Measurements from ENCODE around the gene SHISA5.

DNA sequence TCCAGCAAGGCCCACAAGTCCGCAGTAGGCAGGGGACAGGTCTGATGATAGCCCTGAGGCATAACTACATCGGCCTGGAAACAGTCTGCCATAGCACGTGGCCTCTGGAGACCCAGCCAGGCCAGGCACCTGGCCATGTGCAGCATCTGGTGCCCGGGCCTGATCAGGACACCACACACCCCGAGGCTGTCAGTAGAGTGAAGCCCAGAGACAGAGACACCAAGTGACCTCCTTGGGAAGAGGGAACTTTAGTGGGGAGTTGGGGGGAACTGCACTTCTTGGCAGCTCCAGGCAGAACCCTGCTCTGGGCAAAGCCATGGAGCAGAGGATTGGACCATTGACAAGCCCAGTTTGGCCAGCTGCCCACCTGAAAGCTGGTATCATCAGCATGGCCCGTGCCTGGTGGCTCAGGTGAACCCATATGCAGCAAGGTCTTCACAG is 1.2 kb downstream of the SHISA5 start:
- TF ChIP-seq GATA3 (IDR thresholded peaks at IDR 0.05; ENCODE audit: low read depth, low read length), result no peak
- no peak for TF ChIP-seq GATA2 (IDR thresholded peaks at IDR 0.05; ENCODE audit: low read depth, low read length)
